ENCODE data around the gene LGALS3. TPM values are rescaled to one million over a fixed set of nuclear protein-coding genes. Genes with fewer than 3 reads are reported as not detected.

The LGALS3 gene
- total RNA-seq, 3 donors from 2014 or later: 488 to 1,705 (median 1,380) TPM

DNA sequence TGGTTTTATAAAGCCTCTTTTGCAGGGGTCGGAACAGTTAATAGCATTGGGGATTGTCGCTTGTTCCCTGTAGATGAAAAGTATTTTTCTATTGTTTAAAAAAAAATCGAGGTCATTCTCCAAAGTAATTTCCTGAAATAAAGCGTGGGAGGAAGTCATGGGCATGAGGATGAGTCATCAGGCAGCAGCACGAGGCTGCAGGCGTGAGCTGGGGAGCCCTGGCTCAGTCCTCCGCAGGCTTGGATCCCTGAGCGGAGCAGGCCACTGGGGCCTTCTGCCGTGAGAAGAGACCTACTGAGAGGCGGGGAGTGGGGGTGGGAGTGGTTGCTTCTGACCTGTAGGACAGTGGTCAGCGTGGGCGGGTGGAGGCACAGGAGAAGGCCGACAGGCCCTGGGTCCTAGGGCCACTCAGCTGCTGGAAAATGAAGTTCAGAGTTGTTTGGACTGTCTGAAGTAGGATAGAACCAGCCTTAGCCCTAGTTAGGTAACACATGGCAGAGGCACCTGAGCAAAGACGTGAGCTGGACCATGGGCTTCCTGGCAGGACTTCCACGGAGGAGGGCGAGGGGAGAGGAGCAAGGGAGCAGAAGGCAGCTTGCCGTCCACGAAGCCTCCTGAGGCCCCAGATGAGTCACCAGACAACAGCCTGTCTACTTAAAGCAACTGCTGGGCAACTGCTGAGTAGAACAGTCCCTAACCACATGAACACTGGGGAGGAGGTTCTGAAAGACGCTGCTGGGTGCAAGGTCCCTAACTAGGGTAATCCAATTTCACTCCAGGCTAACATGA, 21.1 kb upstream of the LGALS3 start:
- H3K36me3 ChIP-seq (ENCODE audit: low read depth): no peaks in the 10 kb centered on the region
- no peaks in the 10 kb centered on the region for H3K9me3 ChIP-seq
- peaks cover 36% of the 10 kb centered on the region for H3K4me1 ChIP-seq (ENCODE audit: low read depth)
- peak; percentile 81 to 92 (median 83) for DNase-seq
- TF ChIP-seq, protein P1, sequence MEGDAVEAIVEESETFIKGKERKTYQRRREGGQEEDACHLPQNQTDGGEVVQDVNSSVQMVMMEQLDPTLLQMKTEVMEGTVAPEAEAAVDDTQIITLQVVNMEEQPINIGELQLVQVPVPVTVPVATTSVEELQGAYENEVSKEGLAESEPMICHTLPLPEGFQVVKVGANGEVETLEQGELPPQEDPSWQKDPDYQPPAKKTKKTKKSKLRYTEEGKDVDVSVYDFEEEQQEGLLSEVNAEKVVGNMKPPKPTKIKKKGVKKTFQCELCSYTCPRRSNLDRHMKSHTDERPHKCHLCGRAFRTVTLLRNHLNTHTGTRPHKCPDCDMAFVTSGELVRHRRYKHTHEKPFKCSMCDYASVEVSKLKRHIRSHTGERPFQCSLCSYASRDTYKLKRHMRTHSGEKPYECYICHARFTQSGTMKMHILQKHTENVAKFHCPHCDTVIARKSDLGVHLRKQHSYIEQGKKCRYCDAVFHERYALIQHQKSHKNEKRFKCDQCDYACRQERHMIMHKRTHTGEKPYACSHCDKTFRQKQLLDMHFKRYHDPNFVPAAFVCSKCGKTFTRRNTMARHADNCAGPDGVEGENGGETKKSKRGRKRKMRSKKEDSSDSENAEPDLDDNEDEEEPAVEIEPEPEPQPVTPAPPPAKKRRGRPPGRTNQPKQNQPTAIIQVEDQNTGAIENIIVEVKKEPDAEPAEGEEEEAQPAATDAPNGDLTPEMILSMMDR (IDR thresholded peaks at IDR 0.05): no peak
- ATAC-seq: peak; percentile 76
- intact Hi-C loops (cut with DNase I, micrococcal nuclease): no loop called here
- no peak overlapping the region for H3K4me3 ChIP-seq

DNA sequence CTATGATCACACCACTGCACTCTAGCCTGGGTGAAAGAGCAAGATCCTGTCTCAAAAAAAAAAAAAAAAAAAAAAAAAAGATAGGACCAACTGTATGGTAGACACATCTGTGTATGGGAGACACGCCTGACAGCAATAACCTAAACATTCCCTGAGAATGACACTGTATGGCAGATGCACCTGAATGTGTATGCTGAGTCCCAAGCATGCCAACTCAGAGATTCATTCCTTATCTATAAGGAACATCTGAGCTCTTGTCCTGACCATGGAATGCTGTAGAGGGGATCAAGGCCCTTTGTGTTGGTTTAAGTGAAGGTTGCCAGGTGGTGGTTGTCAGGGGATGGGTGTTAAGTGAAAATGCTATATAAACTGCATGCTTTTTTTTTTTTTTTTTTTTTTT, 19.2 kb upstream of the LGALS3 start:
- H3K9me3 ChIP-seq: no peaks in the 10 kb centered on the region
- no peak overlapping the region for H3K4me3 ChIP-seq
- peak; percentile 14 for ATAC-seq
- H3K36me3 ChIP-seq (ENCODE audit: low read depth): no peaks in the 10 kb centered on the region
- intact Hi-C loops (cut with DNase I, micrococcal nuclease): no loop called here
- no peak for DNase-seq
- TF ChIP-seq, protein P1 (IDR thresholded peaks at IDR 0.05): no peak
- peaks cover 21% of the 10 kb centered on the region for H3K4me1 ChIP-seq (ENCODE audit: low read depth)

DNA sequence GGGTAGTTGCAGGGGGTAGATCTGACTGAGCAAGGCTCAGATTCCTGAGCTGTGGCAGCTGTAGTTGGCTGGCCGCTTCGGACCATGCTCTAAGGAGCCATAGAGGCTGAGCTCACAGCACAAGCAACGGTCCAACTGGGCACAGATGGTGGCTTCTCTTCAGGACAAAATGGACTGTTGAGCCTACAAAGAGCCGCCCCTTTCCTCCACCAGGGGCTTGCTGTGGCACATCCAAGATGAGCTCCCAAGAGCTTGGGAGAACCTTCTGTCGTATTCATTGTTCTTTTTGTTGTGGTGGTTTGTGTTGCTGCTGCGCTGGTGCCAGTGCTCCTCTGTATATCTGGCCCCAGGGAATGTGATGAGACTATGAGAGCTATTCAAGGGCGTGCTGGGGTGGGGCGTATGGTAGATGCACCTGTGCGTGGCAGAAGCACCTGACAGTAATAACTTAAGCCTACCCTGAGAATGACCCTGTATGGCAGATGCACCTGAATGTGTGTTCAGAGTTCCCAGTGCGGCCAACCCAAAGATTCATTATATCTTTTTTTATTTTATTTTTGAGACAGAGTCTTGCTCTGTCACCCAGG, 17.8 kb upstream of the LGALS3 start:
- DNase-seq (no peak), ATAC-seq (peak; percentile 26)
- Histone ChIP-seq H3K36me3 (ENCODE audit: low read depth) (no peaks in the 10 kb centered on the region), H3K9me3 (no peaks in the 10 kb centered on the region), H3K4me1 (ENCODE audit: low read depth) (peaks cover 30% of the 10 kb centered on the region), H3K4me3 (no peak overlapping the region)
- intact Hi-C loops (cut with DNase I, micrococcal nuclease): no loop called here
- TF ChIP-seq, protein P1 (IDR thresholded peaks at IDR 0.05): no peak

DNA sequence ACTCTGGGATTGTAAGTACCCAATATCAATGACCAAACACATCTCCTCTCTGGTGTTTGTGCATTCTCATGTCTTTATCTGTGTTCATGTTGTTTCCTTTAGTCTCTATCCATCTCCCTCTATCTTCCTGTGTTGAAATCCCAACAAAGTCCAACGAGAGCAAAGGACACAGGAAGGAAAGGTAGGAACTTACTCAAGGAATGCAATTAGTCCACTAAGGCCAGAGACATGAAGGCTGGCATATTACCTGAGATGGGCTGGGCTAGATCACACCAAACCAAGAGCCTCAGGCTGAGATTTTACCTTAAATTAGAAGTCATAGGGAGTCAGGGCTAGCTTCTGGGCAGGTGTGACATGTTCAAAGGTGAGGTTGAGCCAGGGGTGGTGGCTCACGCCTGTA, 14.3 kb upstream of the LGALS3 start:
- intact Hi-C loops (cut with DNase I, micrococcal nuclease): no loop called here
- no peak for DNase-seq
- ATAC-seq: peak; percentile 47
- TF ChIP-seq, protein P1 (IDR thresholded peaks at IDR 0.05): no peak
- Histone ChIP-seq H3K36me3 (ENCODE audit: low read depth) (no peaks in the 10 kb centered on the region), H3K4me3 (no peak overlapping the region), H3K4me1 (ENCODE audit: low read depth) (peaks cover 24% of the 10 kb centered on the region), H3K9me3 (no peaks in the 10 kb centered on the region)

DNA sequence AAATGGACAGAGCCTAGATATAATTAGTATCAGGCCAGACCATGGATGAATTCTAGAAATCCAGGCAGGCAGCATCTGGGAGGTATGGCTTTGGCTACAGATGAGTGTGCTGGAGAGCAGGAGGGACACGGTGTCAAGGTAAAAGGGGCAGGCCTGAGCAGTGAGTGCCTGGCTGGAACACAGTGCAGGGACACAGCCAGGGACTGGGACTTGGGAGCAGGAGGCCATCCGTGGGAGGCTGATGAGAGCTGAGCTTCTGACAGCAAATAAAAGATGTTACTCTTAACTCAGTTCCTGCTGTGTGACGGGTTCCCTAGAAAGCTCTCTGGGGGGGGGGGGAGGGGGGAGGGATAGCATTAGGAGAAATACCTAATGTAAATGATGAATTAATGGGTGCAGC, 13.6 kb upstream of the LGALS3 start:
- intact Hi-C loops (cut with DNase I, micrococcal nuclease): no loop called here
- peaks cover 28% of the 10 kb centered on the region for H3K4me1 ChIP-seq (ENCODE audit: low read depth)
- TF ChIP-seq, protein P1 (IDR thresholded peaks at IDR 0.05): no peak
- no peak for DNase-seq
- no peak overlapping the region for H3K4me3 ChIP-seq
- H3K36me3 ChIP-seq (ENCODE audit: low read depth): no peaks in the 10 kb centered on the region
- no peak for ATAC-seq
- no peaks in the 10 kb centered on the region for H3K9me3 ChIP-seq

Measured in mucosa of descending colon (tissue), 3 donors.